HFFc6 (cell line): ENCODE measurements around the gene ANKRD35. TPM values are rescaled to one million over a fixed set of nuclear protein-coding genes. Genes with fewer than 3 reads are reported as not detected.

Experiments used
- DNase-seq: peaks from one replicate; pipeline ENCODE4 v3.0.0-alpha.2; 2018
- H3K27ac Mint-ChIP-seq: 2 replicates; pipeline ENCODE4 v1.8.0; 2020; ENCODE audit warnings: mild to moderate bottlenecking, mixed read lengths
- H3K27me3 Mint-ChIP-seq: 2 replicates; pipeline ENCODE4 v1.8.0; 2021; ENCODE audit warnings: mild to moderate bottlenecking, moderate library complexity, mixed read lengths; ENCODE audit not compliant: insufficient read depth
- H3K36me3 Mint-ChIP-seq: 2 replicates; pipeline ENCODE4 v1.8.0; 2021; ENCODE audit warnings: low read depth, mixed read lengths
- H3K4me1 Mint-ChIP-seq: 2 replicates; pipeline ENCODE4 v1.8.0; 2020; ENCODE audit warnings: low read depth, mixed read lengths
- H3K4me3 Mint-ChIP-seq: 2 replicates; pipeline ENCODE4 v1.8.0; 2020; ENCODE audit warnings: mild to moderate bottlenecking, moderate library complexity, mixed read lengths
- H3K9me3 Mint-ChIP-seq: 2 replicates; pipeline ENCODE4 v1.8.0; 2020; ENCODE audit warnings: mild to moderate bottlenecking, mixed read lengths
- total RNA-seq, 6 experiments: library from RNA; stranded (reverse); fragmentation: NEBNext Ultra II Directional; extraction: Animal tissue kit (Norgen Biotek cat#: 25700); gene quantifications; 2 replicates in 1 of 6; 3 replicates in 5 of 6; pipeline ENCODE4 v1.2.3, GENCODE V29; 2021
- TF ChIP-seq, protein P1 (sequence below): fragments of 200-600 bp; sonication (generic); IDR thresholded peaks from 2 replicates; pipeline ENCODE4 v1.5.0; 2021; ENCODE audit warnings: antibody characterized with exemption, mild to moderate bottlenecking

The ANKRD35 gene
- total RNA-seq, 6 experiments from 2014 or later: 0.75 to 2.0 (median 1.1) TPM

DNA sequence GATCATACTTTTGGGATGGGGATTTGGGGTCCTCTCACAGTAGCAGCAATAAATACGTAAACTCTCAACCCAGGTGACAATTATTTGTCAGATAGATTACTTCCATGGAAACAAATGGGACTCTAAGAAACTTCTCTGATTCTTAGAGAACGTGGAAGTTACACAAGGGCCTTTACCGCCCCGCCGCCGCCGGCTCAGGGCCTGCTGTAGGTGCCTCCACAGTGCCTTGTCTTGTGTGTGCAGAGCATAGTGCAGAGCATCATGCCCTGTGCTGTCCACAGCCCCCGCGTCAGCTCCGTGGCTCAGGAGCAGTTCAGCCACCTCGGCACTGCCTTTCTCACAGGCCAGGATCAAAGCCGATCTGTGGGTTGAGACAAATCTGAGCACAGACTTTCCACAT is 11.0 kb downstream of the ANKRD35 start:
- H3K36me3 Mint-ChIP-seq: no peaks in the 10 kb centered on the region
- H3K4me3 Mint-ChIP-seq: no peak overlapping the region
- TF ChIP-seq, protein P1, sequence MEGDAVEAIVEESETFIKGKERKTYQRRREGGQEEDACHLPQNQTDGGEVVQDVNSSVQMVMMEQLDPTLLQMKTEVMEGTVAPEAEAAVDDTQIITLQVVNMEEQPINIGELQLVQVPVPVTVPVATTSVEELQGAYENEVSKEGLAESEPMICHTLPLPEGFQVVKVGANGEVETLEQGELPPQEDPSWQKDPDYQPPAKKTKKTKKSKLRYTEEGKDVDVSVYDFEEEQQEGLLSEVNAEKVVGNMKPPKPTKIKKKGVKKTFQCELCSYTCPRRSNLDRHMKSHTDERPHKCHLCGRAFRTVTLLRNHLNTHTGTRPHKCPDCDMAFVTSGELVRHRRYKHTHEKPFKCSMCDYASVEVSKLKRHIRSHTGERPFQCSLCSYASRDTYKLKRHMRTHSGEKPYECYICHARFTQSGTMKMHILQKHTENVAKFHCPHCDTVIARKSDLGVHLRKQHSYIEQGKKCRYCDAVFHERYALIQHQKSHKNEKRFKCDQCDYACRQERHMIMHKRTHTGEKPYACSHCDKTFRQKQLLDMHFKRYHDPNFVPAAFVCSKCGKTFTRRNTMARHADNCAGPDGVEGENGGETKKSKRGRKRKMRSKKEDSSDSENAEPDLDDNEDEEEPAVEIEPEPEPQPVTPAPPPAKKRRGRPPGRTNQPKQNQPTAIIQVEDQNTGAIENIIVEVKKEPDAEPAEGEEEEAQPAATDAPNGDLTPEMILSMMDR: no peak
- no peak for DNase-seq
- H3K27ac Mint-ChIP-seq: no peak overlapping the region
- peaks cover 22% of the 10 kb centered on the region for H3K27me3 Mint-ChIP-seq
- H3K9me3 Mint-ChIP-seq: no peaks in the 10 kb centered on the region
- H3K4me1 Mint-ChIP-seq: peaks cover 35% of the 10 kb centered on the region

DNA sequence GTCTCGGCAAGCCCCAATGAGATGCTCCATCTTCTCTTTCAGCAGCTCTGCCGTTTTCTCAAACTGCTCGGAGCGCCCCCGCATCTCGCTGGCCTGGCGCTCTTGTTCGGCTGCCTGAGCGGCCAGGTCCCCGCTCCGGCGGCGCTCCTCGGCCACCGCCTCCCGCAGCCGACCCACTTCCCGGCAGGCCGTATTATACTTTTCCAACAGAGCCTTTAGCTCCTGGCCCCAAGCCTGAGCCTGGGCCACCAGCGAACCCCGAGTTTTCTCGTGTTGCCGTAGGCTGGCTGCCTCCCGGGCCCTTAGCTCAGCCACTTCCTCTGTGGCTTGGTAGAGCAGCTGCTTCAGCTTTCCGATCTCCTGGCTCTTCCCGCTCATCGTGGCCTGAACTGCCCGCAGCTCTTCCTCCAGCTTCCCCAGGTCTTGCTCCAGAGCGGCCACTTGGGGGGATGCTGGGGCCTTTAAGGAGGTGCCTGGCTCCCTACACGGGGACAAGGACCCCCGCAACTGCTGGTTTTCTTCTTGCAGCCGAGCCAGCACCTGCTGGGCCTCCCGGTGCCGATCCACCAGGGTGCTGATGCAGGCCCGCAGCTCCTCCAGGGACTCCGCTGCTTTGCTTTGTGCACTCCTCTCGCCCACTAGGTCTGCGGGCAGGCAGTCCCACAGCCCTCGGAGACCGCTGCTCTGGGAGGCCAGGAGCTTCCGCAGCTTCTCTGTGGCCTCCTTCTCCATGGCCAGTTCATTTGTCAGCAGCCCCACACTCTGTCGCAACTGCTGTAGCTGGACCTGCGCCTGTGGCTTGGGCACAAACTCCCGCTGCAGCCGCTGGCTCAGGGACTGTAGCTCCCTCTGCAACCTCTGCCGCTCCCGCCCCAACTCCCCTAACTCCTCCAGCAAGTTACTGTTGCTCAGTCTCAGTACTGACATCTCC is 13.4 kb downstream of the ANKRD35 start:
- Mint-ChIP-seq H3K4me3 (peak overlapping the region; percentile 87), H3K9me3 (no peaks in the 10 kb centered on the region), H3K4me1 (peaks cover 19% of the 10 kb centered on the region), H3K36me3 (no peaks in the 10 kb centered on the region), H3K27ac (peak overlapping the region; percentile 77), H3K27me3 (peaks cover 22% of the 10 kb centered on the region)
- TF ChIP-seq, protein P1: no peak
- peak; percentile 25 for DNase-seq

DNA sequence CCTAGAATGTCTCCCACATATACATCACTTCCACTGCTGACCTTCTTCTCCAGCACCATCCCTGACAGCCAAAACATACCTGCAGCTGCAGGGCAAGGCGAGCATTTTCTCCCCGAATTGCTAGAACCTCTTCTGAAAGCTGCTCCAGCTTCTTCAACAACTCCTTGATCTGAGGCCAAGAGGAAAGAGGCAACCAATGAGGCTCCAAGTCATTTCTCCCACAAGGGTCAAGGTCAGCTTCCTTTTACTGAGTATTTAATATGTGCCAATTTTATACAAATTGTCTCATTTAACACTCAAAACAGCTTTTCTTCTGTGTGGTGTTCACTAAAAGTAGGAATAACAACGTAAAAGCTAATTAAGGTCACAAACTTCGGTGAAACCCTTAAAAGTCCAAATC is 17.4 kb downstream of the ANKRD35 start:
- Mint-ChIP-seq H3K27ac (no peak overlapping the region), H3K27me3 (peaks cover 16% of the 10 kb centered on the region)

DNA sequence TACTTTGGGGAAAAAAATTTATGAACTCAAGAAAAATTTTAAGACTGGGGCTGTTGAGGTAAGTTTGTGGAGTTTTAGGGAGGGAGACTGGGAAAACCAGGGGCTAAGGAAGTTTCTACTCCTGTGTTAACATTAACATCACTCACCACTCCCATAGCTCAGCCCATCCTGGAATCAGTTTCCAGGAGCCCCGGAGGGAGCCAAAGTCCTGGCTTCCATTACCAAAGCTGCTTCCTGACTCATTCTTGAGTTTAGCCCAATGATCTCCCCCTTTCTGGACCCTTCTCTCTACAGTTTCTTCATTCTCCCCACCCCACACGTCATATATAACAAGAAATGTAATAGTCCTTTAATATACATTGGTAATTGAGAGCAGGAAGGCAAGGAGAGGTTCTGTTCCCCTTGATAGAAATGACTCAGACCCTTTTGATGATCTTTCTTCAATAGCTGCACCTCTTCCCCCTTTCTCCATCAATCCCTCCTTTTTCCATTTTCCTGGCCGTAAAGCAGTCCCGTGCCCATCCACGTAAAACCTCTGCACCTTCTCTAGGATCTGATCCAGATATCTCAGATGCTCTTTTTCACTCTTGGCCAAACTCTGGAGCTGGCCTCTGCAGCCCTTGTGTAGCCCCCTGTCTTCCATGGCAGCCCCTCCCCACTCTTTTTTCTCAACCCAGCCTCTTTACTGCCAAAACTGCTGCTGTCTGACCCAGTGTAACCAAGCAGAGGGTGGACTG is 22.2 kb downstream of the ANKRD35 start:
- TF ChIP-seq, protein P1: no peak

More for the DNA sequence above, 17.4 kb downstream of the ANKRD35 start:
- Mint-ChIP-seq H3K36me3 (no peaks in the 10 kb centered on the region), H3K9me3 (no peaks in the 10 kb centered on the region), H3K4me1 (peaks cover 19% of the 10 kb centered on the region), H3K4me3 (no peak overlapping the region)
- no peak for DNase-seq
- TF ChIP-seq, protein P1: no peak

DNA sequence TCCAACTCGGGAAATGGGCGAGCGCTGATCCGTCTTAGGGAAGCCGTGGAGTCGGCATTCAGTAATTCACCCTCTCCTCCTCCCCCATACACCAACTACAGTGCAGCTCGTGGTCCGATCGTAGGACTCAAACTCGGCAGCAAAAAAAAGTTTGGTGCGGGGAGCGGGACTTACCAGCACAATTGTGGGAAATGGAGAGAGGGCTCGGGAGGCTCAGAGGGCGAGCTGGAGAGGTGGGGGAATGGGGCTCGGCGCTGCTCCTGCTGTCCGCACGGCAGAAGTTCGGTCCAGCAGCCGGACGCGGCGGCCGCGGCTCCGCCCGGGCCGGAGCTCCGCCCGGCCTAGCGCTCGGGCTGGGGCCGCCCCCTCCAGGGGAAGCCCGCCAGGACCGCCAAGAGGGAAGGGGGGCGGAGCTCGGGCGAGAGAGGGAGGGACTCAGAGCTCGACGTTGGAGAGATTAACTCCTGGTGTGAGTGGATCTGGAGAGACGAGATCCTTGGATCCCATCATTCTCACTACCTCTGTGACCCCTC is 26.1 kb downstream of the ANKRD35 start:
- peaks cover 18% of the 10 kb centered on the region for H3K4me1 Mint-ChIP-seq
- peak overlapping the region; percentile 91 for H3K27ac Mint-ChIP-seq
- H3K36me3 Mint-ChIP-seq: peaks cover 14% of the 10 kb centered on the region; the same call in 1 of the 2 replicates
- peak; percentile 78 for DNase-seq
- H3K27me3 Mint-ChIP-seq: peaks cover 9% of the 10 kb centered on the region
- TF ChIP-seq, protein P1: peak; percentile 20
- peak overlapping the region; percentile 98 for H3K4me3 Mint-ChIP-seq
- no peaks in the 10 kb centered on the region for H3K9me3 Mint-ChIP-seq

More for the DNA sequence above, 22.2 kb downstream of the ANKRD35 start:
- no peak overlapping the region for H3K4me3 Mint-ChIP-seq
- no peaks in the 10 kb centered on the region for H3K36me3 Mint-ChIP-seq
- peaks cover 5% of the 10 kb centered on the region for H3K4me1 Mint-ChIP-seq
- no peak for DNase-seq
- no peak overlapping the region for H3K27ac Mint-ChIP-seq
- H3K9me3 Mint-ChIP-seq: no peaks in the 10 kb centered on the region
- H3K27me3 Mint-ChIP-seq: peaks cover 11% of the 10 kb centered on the region
